SK-N-SH (cell line): Measurements from ENCODE around the gene ID4. TPM values are rescaled to one million over a fixed set of nuclear protein-coding genes. Genes with fewer than 3 reads are reported as not detected.
"Not testable (repeated sequence)": the region's sequence is repeated elsewhere in the genome, so short reads cannot be mapped to it uniquely, and the experiment has no call there.

ENCODE experiments used
- CTCF ChIA-PET: fragments of 300-600, 350-600 bp; formaldehyde crosslinking; extraction: SDS; loops from one replicate; lab custom pipeline; 2021; lab: Yijun Ruan, JAX
- POLR2A ChIA-PET: fragments of 350-600 bp; sonication (Branson Sonifier 250); formaldehyde crosslinking; extraction: SDS; loops from one replicate; lab custom pipeline; 2020; ENCODE audit warnings: antibody characterized with exemption, inconsistent platforms; lab: Yijun Ruan, JAX
- DNase-seq: peaks from one replicate; pipeline ENCODE4 v3.0.0; 2012
- H2AFZ ChIP-seq: fragments of 200-600 bp; sonication (generic); 2 replicates; pipeline ENCODE4 v1.8.1; 2016; ENCODE audit warnings: antibody characterized with exemption, mild to moderate bottlenecking, low read depth
- H3F3A ChIP-seq: fragments of 200-600 bp; sonication (generic); replicated peaks from 2 replicates; pipeline ENCODE3; 2016; ENCODE audit warnings: antibody characterized with exemption, mild to moderate bottlenecking; ENCODE audit not compliant: insufficient read depth
- H3K27ac ChIP-seq, 2 experiments: fragments of 200-500 bp in 1 of 2; fragments of 200-600 bp in 1 of 2; sonication (Bioruptor generic) in 1 of 2; sonication (generic), shearing (Covaris generic) in 1 of 2; 2 replicates each; pipeline versions ENCODE4 v1.5.1 to v1.6.1; 2014 to 2016; ENCODE audit warnings: low read depth in 2 of 2, inconsistent platforms in 1 of 2, low read length in 1 of 2, mild to moderate bottlenecking in 1 of 2, mixed read lengths in 1 of 2
- H3K27me3 ChIP-seq: fragments of 200-600 bp; sonication (generic), shearing (Covaris generic); 2 replicates; pipeline ENCODE4 v1.6.1; 2016; ENCODE audit warnings: mixed run types; ENCODE audit not compliant: insufficient read depth
- H3K36me3 ChIP-seq, 2 experiments: fragments of 200-500 bp in 1 of 2; fragments of 200-600 bp in 1 of 2; sonication (Bioruptor generic) in 1 of 2; sonication (generic) in 1 of 2; replicated peaks in 1 of 2; 2 replicates each; pipeline versions ENCODE3 to v1.5.1; 2014 to 2016; ENCODE audit warnings: low read length in 1 of 2, mild to moderate bottlenecking in 1 of 2; ENCODE audit not compliant: insufficient read depth in 2 of 2, control insufficient read depth in 1 of 2
- H3K4me1 ChIP-seq, 2 experiments: fragments of 200-500 bp in 1 of 2; fragments of 200-600 bp in 1 of 2; sonication (Bioruptor generic) in 1 of 2; sonication (generic), shearing (Covaris generic) in 1 of 2; 2 replicates each; pipeline versions ENCODE4 v1.5.1 to v1.6.1; 2014 to 2016; ENCODE audit warnings: low read depth in 1 of 2, low read length in 1 of 2, mixed run types in 1 of 2; ENCODE audit not compliant: insufficient read depth in 2 of 2, control insufficient read depth in 1 of 2
- H3K4me2 ChIP-seq: fragments of 200-600 bp; sonication (generic), shearing (Covaris generic); 2 replicates; pipeline ENCODE4 v1.6.1; 2017; ENCODE audit warnings: mixed run types
- H3K4me3 ChIP-seq, 2 experiments: fragments of 200-500 bp in 1 of 2; fragments of 200-600 bp in 1 of 2; sonication (Bioruptor generic) in 1 of 2; sonication (generic), shearing (Covaris generic) in 1 of 2; 2 replicates each; pipeline versions ENCODE4 v1.5.1 to v1.8.1; 2014 to 2016; ENCODE audit warnings: low read depth in 2 of 2, inconsistent platforms in 1 of 2, low read length in 1 of 2, mild to moderate bottlenecking in 1 of 2, mixed read lengths in 1 of 2, moderate library complexity in 1 of 2
- H3K79me2 ChIP-seq: fragments of 200-600 bp; sonication (generic); 2 replicates; pipeline ENCODE4 v1.8.1; 2017; ENCODE audit warnings: mild to moderate bottlenecking; ENCODE audit not compliant: insufficient read depth
- H3K9ac ChIP-seq: fragments of 200-600 bp; sonication (generic); 2 replicates; pipeline ENCODE4 v1.6.1; 2017; ENCODE audit warnings: mixed run types
- H3K9me2 ChIP-seq: fragments of 200-600 bp; sonication (generic); 2 replicates; pipeline ENCODE4 v1.6.1; 2017; ENCODE audit warnings: mixed run types
- H3K9me3 ChIP-seq: fragments of 200-600 bp; sonication (generic); 2 replicates; pipeline ENCODE4 v1.6.1; 2017; ENCODE audit warnings: mixed run types, mild to moderate bottlenecking, moderate library complexity
- H4K20me1 ChIP-seq: fragments of 200-600 bp; sonication (generic); 2 replicates; pipeline ENCODE4 v1.6.1; 2017; ENCODE audit warnings: mild to moderate bottlenecking, mixed run types; ENCODE audit not compliant: insufficient read depth
- ELF1 ChIP-seq: IDR thresholded peaks from 2 replicates; pipeline ENCODE4 v1.4.0; 2012
- EZH2phosphoT487 ChIP-seq: fragments of 200-600 bp; sonication (generic); IDR thresholded peaks from 2 replicates; pipeline ENCODE4 v1.6.1; 2017; ENCODE audit warnings: low read depth, mixed run types, mild to moderate bottlenecking, antibody characterized with exemption, moderate library complexity, borderline replicate concordance
- FOXJ3 ChIP-seq: sonication (generic); formaldehyde crosslinking; IDR thresholded peaks from 2 replicates; pipeline ENCODE4 v1.5.1; 2020; ENCODE audit warnings: mild to moderate bottlenecking, missing genetic modification reagents
- FOXM1 ChIP-seq: IDR thresholded peaks from 2 replicates; pipeline ENCODE4 v1.4.0; 2012; ENCODE audit warnings: low read depth, mild to moderate bottlenecking
- GATA2 ChIP-seq: sonication (generic); formaldehyde crosslinking; IDR thresholded peaks from 2 replicates; pipeline ENCODE4 v1.5.0; 2020; ENCODE audit warnings: mild to moderate bottlenecking, missing genetic modification reagents
- MEF2A ChIP-seq: IDR thresholded peaks from 2 replicates; pipeline ENCODE4 v1.4.0; 2012; ENCODE audit warnings: low read depth, borderline replicate concordance
- MXI1 ChIP-seq: IDR thresholded peaks from 2 replicates; pipeline ENCODE4 v1.6.1; 2012; ENCODE audit warnings: mild to moderate bottlenecking, low read depth, low read length, improper control_type of control experiment
- NFIC ChIP-seq: IDR thresholded peaks from 2 replicates; pipeline ENCODE4 v1.4.0; 2012; ENCODE audit warnings: borderline replicate concordance
- NRF1 ChIP-seq: IDR thresholded peaks from 2 replicates; pipeline ENCODE4 v1.6.1; 2012; ENCODE audit warnings: low read depth, mild to moderate bottlenecking, low read length
- REST ChIP-seq: IDR thresholded peaks from 2 replicates; pipeline ENCODE4 v1.6.1; 2012; ENCODE audit warnings: mild to moderate bottlenecking, low read depth, low read length, moderate library complexity
- RXRA ChIP-seq: IDR thresholded peaks from 2 replicates; pipeline ENCODE4 v1.4.0; 2012; ENCODE audit warnings: low read depth, mild to moderate bottlenecking, borderline replicate concordance
- SIN3A ChIP-seq: IDR thresholded peaks from 2 replicates; pipeline ENCODE4 v1.6.1; 2012; ENCODE audit warnings: low read depth, mild to moderate bottlenecking, low read length, moderate library complexity, borderline replicate concordance
- TCF12 ChIP-seq: IDR thresholded peaks from 2 replicates; pipeline ENCODE4 v1.4.0; 2012
- USF1 ChIP-seq: IDR thresholded peaks from 2 replicates; pipeline ENCODE4 v1.4.0; 2012; ENCODE audit warnings: low read depth, borderline replicate concordance
- USF2 ChIP-seq: fragments of 150-350 bp; IDR thresholded peaks from 2 replicates; pipeline ENCODE4 v1.6.1; 2017; ENCODE audit warnings: antibody characterized with exemption, low read length, low read depth, borderline replicate concordance
- YY1 ChIP-seq: IDR thresholded peaks from 2 replicates; pipeline ENCODE4 v1.4.0; 2012; ENCODE audit warnings: low read depth, mild to moderate bottlenecking
- ZBTB33 ChIP-seq: IDR thresholded peaks from 2 replicates; pipeline ENCODE4 v1.4.0; 2012; ENCODE audit warnings: low read depth, borderline replicate concordance
- WGBS: methylation state at CpG from one replicate; pipeline ENCODE4 v1.1.6; 2017; ENCODE audit warnings: low lambda C conversion rate; 5-methylcytosine and 5-hydroxymethylcytosine counted together
- polyA plus RNA-seq, 3 experiments: library from polyadenylated mRNA; depleted of rRNA; stranded (reverse); fragments of >200 nt; gene quantifications; 2 replicates each; pipeline ENCODE4 v1.2.3, GENCODE V29; 2012

Gene ID4
- polyA plus RNA-seq, 1 of the 3 experiments (the other 2 are of a cell fraction) = 4.9 TPM

- POLR2A ChIA-PET, H3K9me3 ChIP-seq, H3K9me2 ChIP-seq, H3K9ac ChIP-seq, CTCF ChIA-PET, H3K27ac ChIP-seq, H3K27me3 ChIP-seq, H3K79me2 ChIP-seq, DNase-seq, H4K20me1 ChIP-seq, H2AFZ ChIP-seq, H3K4me3 ChIP-seq, H3K4me2 ChIP-seq, H3K4me1 ChIP-seq, H3F3A ChIP-seq, H3K36me3 ChIP-seq: not testable (repeated sequence)
- 80% methylated on average over 14 of the region's 43 CpGs for WGBS
Measured at GRCh38 chr6:19854421-19855015, 17.3 kb downstream of the ID4 start.

GRCh38 chr6:19855536-19855935 lies 18.4 kb downstream of the ID4 start:
- no peak overlapping the region for H3K9ac ChIP-seq
- no peaks in the 10 kb centered on the region for H3K9me3 ChIP-seq
- no peaks in the 10 kb centered on the region for H3K36me3 ChIP-seq
- TF ChIP-seq ELF1 (no peak), ZBTB33 (no peak), MEF2A (no peak), FOXM1 (no peak), EZH2phosphoT487 (no peak), REST (no peak), YY1 (no peak), SIN3A (no peak), TCF12 (no peak), NFIC (no peak), NRF1 (no peak), RXRA (no peak), USF1 (no peak), GATA2 (CRISPR knock-in tag) (no peak), USF2 (no peak), MXI1 (no peak), FOXJ3 (CRISPR knock-in tag) (no peak)
- no peak overlapping the region for H3K27ac ChIP-seq
- H3K4me2 ChIP-seq = no peak overlapping the region
- peaks cover 0 to 9% of the 10 kb centered on the region in 2 experiments; a peak in 1 of 4 replicates for H3K4me1 ChIP-seq
- no peaks in the 10 kb centered on the region for H3K9me2 ChIP-seq
- 54% methylated on average over 8 of the region's 8 CpGs for WGBS
- POLR2A ChIA-PET = no interaction called here
- no peak overlapping the region for H3K4me3 ChIP-seq
- no peaks in the 10 kb centered on the region for H4K20me1 ChIP-seq
- H2AFZ ChIP-seq = no peak overlapping the region
- no peaks in the 10 kb centered on the region for H3F3A ChIP-seq
- no peak for DNase-seq
- H3K79me2 ChIP-seq = no peaks in the 10 kb centered on the region
- CTCF ChIA-PET = interaction anchor here (1.0 kb wide), 1 partner anchor 15 kb away, joined by 3 read pairs; no protein-coding TSS in a partner anchor
- H3K27me3 ChIP-seq = no peaks in the 10 kb centered on the region; the same call in 1 of the 2 replicates
